T-helper 1 cell treated with Interleukin-12 subunit alpha and Interleukin-12 subunit beta and Interleukin-4 antibody, amounts not matched to agents 30 μg/mL and 1 μg/mL, for 36 hours (primary cell): ENCODE results near the gene PTPRU.
"Not testable (repeated sequence)": the region's sequence is repeated elsewhere in the genome, so short reads cannot be mapped to it uniquely, and the experiment has no call there.

Experiments
- H3K27ac Mint-ChIP-seq: one replicate; pipeline ENCODE4 v1.8.0; 2021; ENCODE audit warnings: mild to moderate bottlenecking, mixed read lengths
- H3K27me3 Mint-ChIP-seq: one replicate; pipeline ENCODE4 v1.8.0; 2021; ENCODE audit warnings: low read depth, mixed read lengths
- H3K36me3 Mint-ChIP-seq: one replicate; pipeline ENCODE4 v1.8.0; 2021; ENCODE audit warnings: low read depth, mixed read lengths
- H3K4me1 Mint-ChIP-seq: one replicate; pipeline ENCODE4 v1.8.0; 2021; ENCODE audit warnings: low read depth, mixed read lengths
- H3K4me3 Mint-ChIP-seq: one replicate; pipeline ENCODE4 v1.8.0; 2021; ENCODE audit warnings: mild to moderate bottlenecking, moderate library complexity, mixed read lengths
- H3K9me3 Mint-ChIP-seq: one replicate; pipeline ENCODE4 v1.8.0; 2021; ENCODE audit warnings: mixed read lengths

PTPRU gene

GRCh38 chr1:29292344-29292743, 56.0 kb downstream of the PTPRU start:
- no peak overlapping the region for H3K4me3 Mint-ChIP-seq
- H3K36me3 Mint-ChIP-seq = no peaks in the 10 kb centered on the region
- H3K9me3 Mint-ChIP-seq = no peaks in the 10 kb centered on the region
- H3K4me1 Mint-ChIP-seq = no peaks in the 10 kb centered on the region
- H3K27me3 Mint-ChIP-seq = peaks cover 3% of the 10 kb centered on the region
- no peak overlapping the region for H3K27ac Mint-ChIP-seq

GRCh38 chr1:29297450-29297849, 61.1 kb downstream of the PTPRU start:
- Mint-ChIP-seq H3K9me3 (no peaks in the 10 kb centered on the region), H3K4me1 (peaks cover 1% of the 10 kb centered on the region), H3K27me3 (peaks cover 11% of the 10 kb centered on the region), H3K36me3 (no peaks in the 10 kb centered on the region), H3K27ac (no peak overlapping the region), H3K4me3 (no peak overlapping the region)

- no peaks in the 10 kb centered on the region for H3K9me3 Mint-ChIP-seq
- H3K4me1 Mint-ChIP-seq = peaks cover 1% of the 10 kb centered on the region
- no peak overlapping the region for H3K27ac Mint-ChIP-seq
- H3K36me3 Mint-ChIP-seq = no peaks in the 10 kb centered on the region
- no peak overlapping the region for H3K4me3 Mint-ChIP-seq
- H3K27me3 Mint-ChIP-seq = peaks cover 11% of the 10 kb centered on the region
Measured at GRCh38 chr1:29298246-29298645, 61.9 kb downstream of the PTPRU start.

GRCh38 chr1:29299446-29299845, 63.1 kb downstream of the PTPRU start:
- Mint-ChIP-seq H3K4me1 (peaks cover 1% of the 10 kb centered on the region), H3K27ac (no peak overlapping the region), H3K36me3 (no peaks in the 10 kb centered on the region), H3K9me3 (no peaks in the 10 kb centered on the region), H3K4me3 (no peak overlapping the region), H3K27me3 (peaks cover 11% of the 10 kb centered on the region)

- H3K9me3 Mint-ChIP-seq, H3K4me1 Mint-ChIP-seq, H3K36me3 Mint-ChIP-seq, H3K4me3 Mint-ChIP-seq, H3K27ac Mint-ChIP-seq, H3K27me3 Mint-ChIP-seq: not testable (repeated sequence)
Measured at GRCh38 chr1:29301732-29302131, 65.4 kb downstream of the PTPRU start.

GRCh38 chr1:29303201-29304024, 67.1 kb downstream of the PTPRU start:
- H3K36me3 Mint-ChIP-seq = no peaks in the 10 kb centered on the region
- peaks cover 1% of the 10 kb centered on the region for H3K4me1 Mint-ChIP-seq
- H3K27ac Mint-ChIP-seq = no peak overlapping the region
- peaks cover 9% of the 10 kb centered on the region for H3K27me3 Mint-ChIP-seq
- no peak overlapping the region for H3K4me3 Mint-ChIP-seq
- no peaks in the 10 kb centered on the region for H3K9me3 Mint-ChIP-seq

- no peaks in the 10 kb centered on the region for H3K36me3 Mint-ChIP-seq
- H3K4me3 Mint-ChIP-seq = no peak overlapping the region
- H3K27me3 Mint-ChIP-seq = peaks cover 9% of the 10 kb centered on the region
- H3K27ac Mint-ChIP-seq = no peak overlapping the region
- H3K4me1 Mint-ChIP-seq = peaks cover 1% of the 10 kb centered on the region
- H3K9me3 Mint-ChIP-seq = no peaks in the 10 kb centered on the region
Measured at GRCh38 chr1:29304025-29304684, 67.8 kb downstream of the PTPRU start.

- no peaks in the 10 kb centered on the region for H3K4me1 Mint-ChIP-seq
- no peaks in the 10 kb centered on the region for H3K36me3 Mint-ChIP-seq
- no peak overlapping the region for H3K27ac Mint-ChIP-seq
- H3K4me3 Mint-ChIP-seq = no peak overlapping the region
- peaks cover under 1% of the 10 kb centered on the region for H3K27me3 Mint-ChIP-seq
- H3K9me3 Mint-ChIP-seq = no peaks in the 10 kb centered on the region
Measured at GRCh38 chr1:29305943-29306342, 69.6 kb downstream of the PTPRU start.

GRCh38 chr1:29306471-29307140, 70.3 kb downstream of the PTPRU start:
- Mint-ChIP-seq H3K27me3 (no peaks in the 10 kb centered on the region), H3K36me3 (no peaks in the 10 kb centered on the region), H3K9me3 (no peaks in the 10 kb centered on the region), H3K4me3 (no peak overlapping the region), H3K27ac (no peak overlapping the region), H3K4me1 (no peaks in the 10 kb centered on the region)

- no peaks in the 10 kb centered on the region for H3K36me3 Mint-ChIP-seq
- no peaks in the 10 kb centered on the region for H3K27me3 Mint-ChIP-seq
- no peak overlapping the region for H3K27ac Mint-ChIP-seq
- H3K4me3 Mint-ChIP-seq = no peak overlapping the region
- no peaks in the 10 kb centered on the region for H3K4me1 Mint-ChIP-seq
- H3K9me3 Mint-ChIP-seq = no peaks in the 10 kb centered on the region
Measured at GRCh38 chr1:29309075-29309474, 72.8 kb downstream of the PTPRU start.

GRCh38 chr1:29309621-29310020, 73.3 kb downstream of the PTPRU start:
- Mint-ChIP-seq H3K4me1 (no peaks in the 10 kb centered on the region), H3K27me3 (no peaks in the 10 kb centered on the region), H3K9me3 (no peaks in the 10 kb centered on the region), H3K36me3 (no peaks in the 10 kb centered on the region), H3K4me3 (no peak overlapping the region), H3K27ac (no peak overlapping the region)

- Mint-ChIP-seq H3K27ac (no peak overlapping the region), H3K4me1 (no peaks in the 10 kb centered on the region), H3K27me3 (no peaks in the 10 kb centered on the region), H3K36me3 (no peaks in the 10 kb centered on the region), H3K9me3 (no peaks in the 10 kb centered on the region), H3K4me3 (no peak overlapping the region)
Measured at GRCh38 chr1:29310616-29311180, 74.4 kb downstream of the PTPRU start.

GRCh38 chr1:29311352-29312030, 75.2 kb downstream of the PTPRU start:
- Mint-ChIP-seq H3K4me1 (no peaks in the 10 kb centered on the region), H3K36me3 (no peaks in the 10 kb centered on the region), H3K27me3 (no peaks in the 10 kb centered on the region), H3K9me3 (no peaks in the 10 kb centered on the region), H3K27ac (no peak overlapping the region), H3K4me3 (no peak overlapping the region)
